Middle frontal gyrus (tissue), 1 donor: ENCODE results near the gene ECSIT.
A peak's percentile ranks its signal among the peaks of the same experiment; 100 is the strongest.
"Not testable (repeated sequence)": the region's sequence is repeated elsewhere in the genome, so short reads cannot be mapped to it uniquely, and the experiment has no call there.

Experiments
- DNase-seq: peaks from one replicate; pipeline ENCODE4 v3.0.0-alpha.2; 2015; ENCODE audit warnings: low spot score; ENCODE audit errors: extremely low spot score

Gene ECSIT, protein sequence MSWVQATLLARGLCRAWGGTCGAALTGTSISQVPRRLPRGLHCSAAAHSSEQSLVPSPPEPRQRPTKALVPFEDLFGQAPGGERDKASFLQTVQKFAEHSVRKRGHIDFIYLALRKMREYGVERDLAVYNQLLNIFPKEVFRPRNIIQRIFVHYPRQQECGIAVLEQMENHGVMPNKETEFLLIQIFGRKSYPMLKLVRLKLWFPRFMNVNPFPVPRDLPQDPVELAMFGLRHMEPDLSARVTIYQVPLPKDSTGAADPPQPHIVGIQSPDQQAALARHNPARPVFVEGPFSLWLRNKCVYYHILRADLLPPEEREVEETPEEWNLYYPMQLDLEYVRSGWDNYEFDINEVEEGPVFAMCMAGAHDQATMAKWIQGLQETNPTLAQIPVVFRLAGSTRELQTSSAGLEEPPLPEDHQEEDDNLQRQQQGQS

DNA sequence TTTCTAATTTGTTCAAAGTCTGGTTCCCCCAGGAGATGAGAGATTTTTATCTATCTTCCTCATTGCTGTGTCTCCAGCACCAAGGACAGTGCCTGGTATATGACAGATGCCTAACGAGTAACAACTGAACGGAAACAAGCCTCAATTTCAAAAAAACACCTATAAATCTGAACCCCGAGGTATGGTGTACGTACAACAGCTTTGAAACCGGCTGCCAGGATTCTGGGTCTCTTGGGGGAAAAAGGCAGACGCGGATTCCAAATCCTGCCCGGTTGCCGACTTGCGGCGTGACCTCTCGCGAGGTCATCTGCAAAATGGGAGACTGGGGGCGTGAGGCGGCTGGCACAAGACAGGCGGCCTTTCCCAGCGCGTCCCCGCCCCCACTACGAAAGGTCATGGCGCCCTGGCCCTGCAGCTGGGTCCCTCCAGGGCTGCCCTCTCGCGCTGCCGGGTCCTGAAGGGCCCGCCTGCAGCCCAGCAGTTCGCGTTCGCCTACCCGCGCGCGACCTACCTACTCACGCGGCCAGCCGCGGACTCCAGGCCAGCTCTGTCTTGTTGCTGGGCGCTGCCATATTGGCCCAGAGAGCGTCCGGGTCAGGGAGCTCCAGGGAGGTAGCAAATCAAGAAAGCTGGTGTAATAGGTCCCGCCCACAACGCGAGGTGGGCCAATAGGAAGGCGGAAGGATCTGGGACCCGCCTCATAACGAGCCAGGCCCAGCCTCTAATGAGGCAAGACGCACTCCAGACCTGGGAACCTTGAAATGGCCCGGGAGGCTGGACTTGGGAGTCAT is at the start of gene ECSIT:
TSS of gene ECSIT (minus strand) at position 584 of the 791 bp plus-strand sequence. CDS start 9,964 bp downstream, outside the sequence.
- DNase-seq: peak; percentile 95

DNA sequence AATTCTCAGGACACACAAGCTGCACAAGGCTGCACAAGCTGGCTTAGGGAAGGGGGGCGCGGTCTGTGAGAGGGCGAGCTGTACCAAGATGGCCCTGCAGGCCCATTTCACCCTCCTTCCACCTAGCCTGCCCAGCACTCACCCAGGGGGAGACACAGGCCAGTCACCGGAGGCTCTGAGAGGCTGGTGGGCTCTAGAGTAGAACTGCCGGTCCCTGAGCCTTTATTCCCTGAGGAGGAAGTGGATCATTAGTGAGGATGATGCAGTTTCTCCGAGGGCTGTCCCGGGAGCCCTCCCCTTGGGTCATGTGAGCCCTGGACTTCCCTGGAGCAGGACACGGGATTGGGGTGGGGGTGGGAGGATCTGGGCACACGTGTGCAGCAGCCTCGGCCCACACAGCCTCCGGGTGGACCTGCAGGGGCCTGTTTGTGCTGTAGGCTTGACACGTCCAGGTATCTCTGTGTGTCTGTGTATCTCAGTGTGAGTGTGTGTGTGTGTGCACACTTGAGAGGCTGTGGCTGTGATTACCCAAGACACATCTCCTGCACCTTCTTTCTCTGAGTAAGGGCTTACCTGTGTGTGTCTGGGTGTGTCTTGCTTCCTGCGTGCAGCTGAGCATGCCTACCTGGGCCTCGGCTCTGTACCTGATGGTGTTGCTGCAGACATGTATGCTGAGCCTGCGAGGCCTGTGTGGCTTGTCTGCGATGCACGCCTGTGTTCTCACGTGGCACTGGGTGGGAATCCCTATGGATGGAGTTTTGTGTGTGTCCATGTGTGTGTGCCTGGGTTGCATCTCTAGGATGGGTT is 48.7 kb upstream of the ECSIT start, which contains the start of gene ACP5:
TSS of gene ACP5 (minus strand) at position 195 of the 807 bp plus-strand sequence. CDS start 328 bp downstream, outside the sequence.
- DNase-seq: no peak

DNA sequence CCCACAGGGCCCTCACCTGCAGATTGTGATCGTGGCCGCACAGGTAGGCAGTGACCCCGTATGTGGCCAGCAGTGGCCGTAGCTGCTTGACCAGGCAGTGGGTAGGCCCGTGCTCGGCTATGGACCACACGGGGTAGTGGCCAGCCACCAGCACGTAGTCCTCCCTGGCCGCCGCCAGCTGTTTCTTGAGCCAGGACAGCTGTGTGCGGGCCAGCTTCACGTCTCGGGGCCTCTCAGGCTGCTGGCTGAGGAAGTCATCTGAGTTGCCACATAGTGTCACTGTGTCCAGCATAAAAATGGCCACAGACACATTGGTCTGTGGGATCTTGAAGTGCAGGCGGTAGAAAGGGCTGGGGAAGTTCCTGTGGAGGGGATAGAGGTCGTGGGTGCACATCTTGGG is 47.3 kb upstream of the ECSIT start:
- DNase-seq: no peak

DNA sequence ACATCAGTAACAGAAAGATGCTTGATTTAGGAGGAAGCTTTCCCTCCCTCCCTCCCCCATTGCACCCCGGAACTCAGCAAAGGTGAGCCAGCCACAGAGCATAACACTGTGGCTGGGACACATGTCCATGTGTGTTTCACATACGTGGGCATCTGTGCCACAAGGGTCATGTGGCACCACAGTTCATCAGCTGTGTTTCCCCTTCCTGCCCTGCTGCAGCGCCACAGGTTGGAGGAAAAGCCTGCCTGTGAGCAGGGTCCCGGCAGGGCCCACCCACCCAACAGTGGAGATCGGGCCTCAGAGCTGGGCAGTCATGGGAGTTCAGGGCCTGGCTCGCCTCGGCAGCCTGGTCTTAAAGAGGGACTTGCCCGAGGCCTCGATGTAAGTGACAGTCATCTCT is 45.8 kb upstream of the ECSIT start:
- no peak for DNase-seq

DNA sequence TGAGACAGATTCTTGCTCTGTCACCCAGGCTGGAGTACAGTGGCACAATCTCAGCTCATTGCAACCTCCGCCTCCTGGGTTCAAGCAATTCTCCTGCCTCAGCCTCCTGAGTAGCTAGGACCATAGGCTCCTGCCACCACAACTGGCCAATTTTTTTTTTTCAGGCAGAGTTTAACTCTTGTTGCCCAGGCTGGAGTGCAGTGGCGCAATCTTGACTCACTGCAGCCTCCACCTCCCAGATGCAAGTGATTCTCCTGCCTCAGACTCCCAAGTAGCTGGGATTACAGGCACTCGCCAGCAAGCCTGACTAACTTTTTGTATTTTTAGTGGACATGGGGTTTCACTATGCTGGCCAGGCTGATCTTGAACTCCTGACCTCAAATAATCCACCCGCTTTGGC is 44.8 kb upstream of the ECSIT start:
- not testable (repeated sequence) for DNase-seq

DNA sequence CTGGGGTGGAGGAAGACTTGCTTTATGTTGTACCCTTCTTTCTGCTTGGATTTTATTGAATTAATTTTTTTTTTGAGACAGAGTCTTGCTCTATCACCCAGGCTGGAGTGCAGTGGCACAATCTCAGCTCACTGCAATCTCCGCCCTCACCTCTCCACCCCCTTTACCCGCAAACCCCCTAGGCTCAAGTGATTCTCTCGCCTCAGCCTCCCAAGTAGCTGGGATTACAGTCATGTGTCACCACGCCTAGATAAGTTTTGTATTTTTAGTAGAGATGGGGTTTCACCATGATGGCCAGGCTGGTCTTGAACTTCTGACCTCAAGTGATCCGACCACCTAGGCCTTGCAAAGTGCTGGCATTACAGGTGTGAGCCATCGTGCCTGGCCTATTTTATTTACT is 44.4 kb upstream of the ECSIT start:
- not testable (repeated sequence) for DNase-seq

DNA sequence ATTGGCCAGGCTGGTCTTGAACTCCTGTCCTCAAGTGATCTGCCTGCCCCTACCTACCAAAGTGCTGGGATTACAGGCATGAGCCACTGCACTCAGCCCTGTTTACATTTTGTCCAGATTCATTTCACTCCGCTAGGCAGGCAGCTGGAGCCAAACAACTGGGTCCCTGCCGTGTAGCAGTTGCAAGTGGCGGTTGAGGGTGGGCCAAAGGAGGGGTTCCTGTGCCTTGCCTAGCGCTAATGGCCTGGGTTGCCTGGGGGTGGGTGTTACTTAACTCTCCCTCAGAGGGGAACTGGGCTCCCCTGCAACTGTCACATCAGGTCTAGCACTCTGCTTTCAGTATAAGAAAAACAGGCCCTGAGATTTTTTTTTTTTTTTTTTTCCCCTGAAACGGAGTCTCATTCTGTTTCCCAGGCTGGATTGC is 41.1 kb upstream of the ECSIT start:
- DNase-seq: no peak

DNA sequence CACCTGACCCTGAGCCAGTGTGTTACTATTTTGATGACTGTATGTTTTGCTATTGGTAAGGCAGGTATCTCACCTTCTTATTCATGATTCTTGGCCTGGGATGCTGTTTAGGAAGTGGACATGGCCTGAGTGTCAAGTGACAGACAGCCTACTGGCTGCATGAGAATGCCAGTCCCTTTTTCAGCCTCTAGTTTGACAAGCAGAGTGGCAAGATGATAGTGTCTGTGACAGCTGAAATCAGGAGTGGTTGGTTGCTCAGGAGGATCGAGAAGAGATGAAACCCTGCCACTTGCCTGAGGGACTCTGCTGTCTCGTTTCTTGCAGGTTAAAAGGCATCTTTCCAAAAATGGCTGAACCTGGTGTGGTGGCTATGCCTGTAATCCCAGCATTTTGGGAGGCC is 37.2 kb upstream of the ECSIT start:
- no peak for DNase-seq

DNA sequence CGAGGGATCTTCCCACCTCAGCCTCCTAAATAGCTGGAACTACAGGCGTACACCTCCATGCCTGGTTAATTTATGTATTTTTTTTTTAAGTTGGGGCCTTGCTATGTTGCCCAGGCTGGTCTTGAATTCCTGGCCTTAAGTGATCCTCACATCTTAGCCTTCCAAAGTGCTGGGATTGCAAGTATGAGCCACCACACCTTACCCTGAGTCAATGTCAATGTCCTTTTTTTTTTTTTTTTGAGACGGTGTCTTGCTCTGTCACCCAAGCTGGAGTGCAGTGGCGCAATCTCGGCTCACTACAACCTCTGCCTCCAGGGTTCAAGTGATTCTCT is 36.7 kb upstream of the ECSIT start:
- DNase-seq: not testable (repeated sequence)

DNA sequence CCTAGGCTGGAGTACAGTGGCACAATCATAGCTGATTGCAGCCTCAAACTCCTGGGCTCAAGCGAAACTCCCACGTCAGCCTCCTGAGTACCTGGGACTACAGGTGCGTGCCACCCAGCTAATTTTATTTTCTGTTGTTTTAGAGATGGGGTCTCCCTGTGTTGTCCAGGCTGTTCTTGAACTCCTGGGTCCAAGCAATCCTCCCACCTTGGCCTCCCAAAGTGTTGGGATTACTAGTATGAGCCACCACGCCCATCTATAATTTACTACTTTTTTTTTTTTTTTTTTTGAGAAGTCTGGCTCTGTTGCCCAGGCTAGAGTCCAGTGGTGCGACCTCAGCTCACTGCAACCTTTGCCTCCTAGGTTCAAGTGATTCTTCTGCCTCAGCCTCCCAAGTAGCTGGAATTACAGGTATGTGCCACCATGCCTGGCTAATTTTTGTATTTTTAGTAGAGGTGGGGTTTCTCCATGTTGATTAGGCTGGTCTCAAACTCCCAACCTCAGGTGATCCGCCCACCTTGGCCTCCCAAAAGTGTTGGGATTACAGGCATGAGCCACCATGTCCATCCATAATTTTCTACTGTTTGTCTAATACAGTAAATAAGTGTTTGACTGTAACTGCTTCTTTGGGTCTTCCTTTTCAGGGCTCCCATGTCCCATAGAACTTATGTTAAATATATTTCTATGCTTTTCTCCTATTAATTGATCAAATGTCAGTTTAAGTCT is 35.3 kb upstream of the ECSIT start:
- DNase-seq: not testable (repeated sequence)

DNA sequence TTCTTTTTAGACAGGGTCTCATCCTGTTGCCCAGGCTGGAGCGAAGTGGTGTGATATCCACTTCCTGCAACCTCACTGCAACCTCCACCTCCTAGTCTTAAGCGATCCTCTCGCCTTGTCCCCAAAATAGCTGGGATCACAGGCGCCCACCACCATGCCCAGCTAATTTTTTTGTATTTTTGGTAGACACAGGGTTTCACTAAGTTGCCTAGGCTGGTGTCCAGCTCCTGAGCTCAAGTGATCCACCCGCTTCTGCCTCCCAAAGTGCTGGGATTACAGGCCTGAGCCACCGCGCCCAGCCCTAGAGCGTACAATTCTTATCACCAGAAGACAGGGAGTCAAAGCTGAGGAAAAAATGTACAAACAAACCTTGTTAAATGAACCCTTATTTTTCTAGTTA is 34.6 kb upstream of the ECSIT start:
- DNase-seq: no peak

DNA sequence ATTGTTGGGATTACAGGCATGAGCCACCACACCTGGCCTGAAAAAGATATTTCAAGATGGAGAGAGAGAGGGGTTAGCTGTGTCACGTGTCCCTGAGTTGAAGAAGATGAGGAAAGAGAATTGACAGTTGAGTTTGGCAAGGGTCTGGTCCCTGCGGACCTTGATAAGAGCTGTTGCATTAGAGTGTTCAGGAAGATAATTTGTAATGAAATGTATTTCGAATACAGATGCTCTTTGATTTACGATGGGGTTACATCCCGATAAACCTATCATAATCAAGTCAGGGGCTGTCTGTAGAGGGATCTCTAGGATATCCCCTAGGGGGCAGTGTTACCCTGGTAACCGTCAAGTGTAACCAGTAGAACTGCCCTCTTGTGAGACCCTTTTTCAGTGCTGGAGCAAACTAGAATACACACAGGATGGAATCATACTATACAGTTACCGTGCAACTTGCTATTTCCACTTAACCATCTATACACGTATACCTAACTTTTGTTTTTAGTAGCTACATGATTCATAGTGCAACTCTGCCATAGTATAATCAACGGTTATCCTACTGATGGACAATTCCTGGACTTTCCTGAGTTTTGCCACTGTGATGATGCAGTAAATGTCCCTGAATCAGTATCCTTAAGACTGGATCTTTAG is 31.6 kb upstream of the ECSIT start:
- peak; percentile 8 for DNase-seq

DNA sequence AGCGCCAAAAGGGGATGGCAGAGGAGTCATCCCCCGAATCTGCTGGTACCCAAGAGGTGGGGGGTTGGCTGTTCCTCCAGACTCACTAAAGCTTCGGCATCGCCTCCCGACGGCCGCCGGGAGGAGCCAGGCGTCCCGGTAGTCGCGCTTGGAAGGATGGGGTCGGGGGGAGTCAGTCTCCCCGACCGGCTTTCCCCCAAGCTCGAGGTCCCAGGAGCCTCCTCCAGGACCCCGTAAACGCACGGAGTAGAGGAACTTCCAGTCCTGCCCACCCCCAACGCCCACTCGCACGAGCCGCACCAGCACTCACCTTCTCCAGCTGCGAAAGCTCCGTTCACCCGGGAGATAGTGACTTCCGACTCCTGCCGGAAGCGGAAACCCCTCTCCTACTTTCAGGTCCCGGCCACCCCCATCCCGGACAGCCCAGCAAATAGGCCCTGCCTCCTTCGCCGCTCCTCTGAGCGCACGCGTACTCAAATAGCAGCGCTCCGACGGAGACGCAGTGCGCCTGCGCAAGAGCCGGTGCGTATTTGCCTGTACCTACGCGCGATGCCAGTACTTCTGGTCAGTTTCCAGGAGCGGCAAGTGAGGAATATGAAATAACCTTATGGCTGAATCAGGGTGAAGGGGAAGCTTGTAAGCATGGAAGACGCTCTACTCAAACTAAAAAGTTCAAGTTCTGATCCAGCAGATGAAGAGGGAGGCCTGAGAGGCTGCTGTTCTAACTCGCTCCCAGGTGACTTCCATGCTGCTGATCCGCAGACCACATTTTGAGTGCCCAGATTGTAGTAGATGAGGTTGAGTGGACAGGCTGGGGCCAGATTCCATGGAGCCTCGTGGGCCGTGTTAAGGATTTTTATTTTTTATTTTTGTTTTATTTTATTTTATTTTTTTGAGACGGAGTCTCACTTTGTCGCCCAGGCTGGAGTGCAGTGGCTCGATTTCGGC is 30.2 kb upstream of the ECSIT start, which contains the start of gene ELOF1:
TSS of gene ELOF1 (minus strand) at position 350 of the 948 bp plus-strand sequence. CDS start 4,883 bp downstream, outside the sequence.
- peak; percentile 98 for DNase-seq

DNA sequence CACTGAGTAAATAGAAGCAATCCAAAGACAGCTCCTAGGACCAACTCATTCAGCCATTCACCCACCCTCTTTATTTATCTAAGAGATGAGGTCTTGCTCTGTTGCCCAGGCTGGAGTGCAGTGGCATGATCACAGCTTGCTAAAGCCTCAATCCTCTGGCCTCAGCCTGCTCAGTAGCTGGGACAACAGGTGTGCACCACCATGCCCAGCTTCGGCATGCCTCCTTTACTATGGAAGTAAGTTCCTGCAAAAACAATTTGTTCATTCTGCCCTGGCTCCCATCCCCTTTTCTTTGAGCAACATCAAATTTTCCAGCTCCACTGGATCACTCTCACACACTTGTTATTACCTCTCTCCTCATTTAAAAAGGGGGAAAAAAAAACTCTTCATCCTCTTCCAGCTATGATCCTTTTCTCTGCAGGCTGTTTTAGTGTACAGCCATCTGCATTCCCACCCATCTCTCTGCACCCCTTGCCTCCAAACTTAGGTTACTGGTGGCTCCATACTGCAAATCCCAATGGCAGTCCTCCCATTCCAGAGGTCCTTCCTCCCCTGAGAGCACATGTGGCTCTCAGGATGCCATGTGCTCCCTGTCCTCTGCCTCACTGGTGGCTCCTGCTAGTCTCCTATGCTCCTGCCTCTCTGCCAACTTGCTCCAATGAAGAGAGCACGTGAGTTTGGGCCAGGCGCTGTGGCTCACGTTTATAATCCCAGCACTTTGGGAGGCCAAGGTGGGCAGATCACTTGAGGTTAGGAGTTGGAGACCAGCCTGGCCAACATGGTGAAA is 27.9 kb upstream of the ECSIT start:
- DNase-seq: no peak

DNA sequence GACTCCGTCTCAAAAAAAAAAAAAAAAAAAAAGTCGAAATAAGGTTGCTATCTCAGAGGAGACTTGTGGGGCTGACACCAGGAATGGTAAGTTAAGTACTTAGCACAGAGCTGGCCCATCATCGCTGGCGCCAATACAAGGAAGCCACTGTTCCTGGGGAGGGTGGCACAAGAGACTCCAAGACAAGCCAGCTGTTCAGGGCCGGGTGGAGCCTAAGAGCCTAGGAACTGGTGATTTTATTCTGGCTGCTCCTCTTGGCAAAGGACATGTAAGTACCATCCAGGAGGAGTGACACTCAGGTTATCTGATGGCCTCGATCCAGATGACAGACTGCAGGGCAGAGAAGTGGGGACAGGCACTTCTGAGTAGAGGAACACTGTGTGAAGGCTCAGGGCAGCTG is 26.3 kb upstream of the ECSIT start:
- no peak for DNase-seq

DNA sequence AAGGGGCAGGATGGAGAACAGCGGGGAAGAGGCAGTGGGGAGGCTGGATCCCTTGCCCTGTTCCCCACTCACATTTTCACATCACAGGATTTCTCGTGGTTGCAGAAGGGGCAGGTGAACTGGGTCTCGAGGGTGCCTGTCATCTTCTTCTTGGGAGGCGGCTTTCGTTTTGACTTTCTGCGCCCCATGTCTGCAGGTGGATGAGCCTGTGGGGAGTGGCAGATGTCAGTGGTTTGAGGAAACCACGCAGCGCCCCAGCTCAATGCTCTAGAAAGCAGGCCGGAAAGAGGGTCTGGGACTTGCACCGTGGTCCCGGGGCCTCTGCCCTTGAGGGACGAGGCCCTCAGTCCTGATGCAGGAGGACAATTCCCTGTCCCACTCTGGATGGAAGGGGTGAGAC is 25.2 kb upstream of the ECSIT start:
- no peak for DNase-seq

DNA sequence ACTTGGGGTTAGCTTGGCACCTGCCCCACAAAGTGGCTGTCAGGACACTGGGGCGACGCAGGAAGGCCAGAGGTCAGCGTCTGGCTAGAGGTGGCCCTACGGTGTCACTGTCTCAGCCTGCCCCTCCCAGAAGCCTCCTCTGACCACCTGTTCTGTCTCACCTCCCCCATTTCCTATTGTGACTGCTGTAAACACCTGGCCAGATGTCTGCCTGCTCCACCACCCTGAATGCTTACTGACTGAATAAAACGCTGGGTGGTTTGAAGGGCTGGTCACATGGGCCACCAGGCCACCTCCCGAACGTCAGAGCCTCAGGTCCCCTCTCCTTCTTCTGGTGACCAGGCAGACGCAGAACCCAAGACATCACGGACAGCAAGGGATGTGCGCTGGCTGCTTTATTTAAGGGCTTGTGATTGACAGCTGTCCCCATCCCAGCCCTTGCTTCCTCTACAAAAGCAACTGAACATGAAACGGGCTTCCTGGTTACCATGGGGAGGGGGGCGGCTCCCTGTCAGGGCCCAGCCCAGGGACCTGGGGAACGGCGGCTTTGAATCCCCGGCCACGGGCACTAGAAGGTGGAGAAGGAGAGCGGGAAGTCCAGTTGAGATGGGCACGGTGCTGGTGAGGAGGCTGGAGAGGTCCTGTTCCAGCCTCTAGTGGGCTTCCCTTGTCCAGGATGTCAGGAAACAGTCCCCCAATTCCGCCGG is 23.9 kb upstream of the ECSIT start:
- DNase-seq: no peak
